NCI-H2081 treated with DMSO at 0.1 percent for 48 hours (cell line): ENCODE data around the gene PDRG1.

Experiments used
- DNase-seq: peaks from one replicate; lab custom pipeline; 2025; lab: John Stamatoyannopoulos, UW

The PDRG1 gene

GRCh38 chr20:31907046-31907445 is 44.8 kb downstream of the PDRG1 start:
- no peak for DNase-seq

GRCh38 chr20:31906001-31906400 is 45.8 kb downstream of the PDRG1 start:
- DNase-seq = no peak

GRCh38 chr20:31903627-31904386 is 48.0 kb downstream of the PDRG1 start:
- no peak for DNase-seq

GRCh38 chr20:31901615-31902014 is 50.2 kb downstream of the PDRG1 start:
- no peak for DNase-seq

- no peak for DNase-seq
Measured at GRCh38 chr20:31897541-31897940, 54.3 kb downstream of the PDRG1 start.

GRCh38 chr20:31896049-31896448 is 55.8 kb downstream of the PDRG1 start:
- DNase-seq = no peak

GRCh38 chr20:31894980-31895675 is 56.7 kb downstream of the PDRG1 start:
- DNase-seq = no peak
